ENCODE measurements around the gene HES7. TPM values are rescaled to one million over a fixed set of nuclear protein-coding genes. Genes with fewer than 3 reads are reported as not detected.
"Not testable (repeated sequence)": the region's sequence is repeated elsewhere in the genome, so short reads cannot be mapped to it uniquely, and the experiment has no call there.

The HES7 gene
- total and polyA plus RNA-seq, 9 of the 15 experiments (the other 6 are each of a cell fraction or from before 2014, with no cell fraction given): 0.03 to 1.7 (median 0.14) TPM; not detected in 1

DNA sequence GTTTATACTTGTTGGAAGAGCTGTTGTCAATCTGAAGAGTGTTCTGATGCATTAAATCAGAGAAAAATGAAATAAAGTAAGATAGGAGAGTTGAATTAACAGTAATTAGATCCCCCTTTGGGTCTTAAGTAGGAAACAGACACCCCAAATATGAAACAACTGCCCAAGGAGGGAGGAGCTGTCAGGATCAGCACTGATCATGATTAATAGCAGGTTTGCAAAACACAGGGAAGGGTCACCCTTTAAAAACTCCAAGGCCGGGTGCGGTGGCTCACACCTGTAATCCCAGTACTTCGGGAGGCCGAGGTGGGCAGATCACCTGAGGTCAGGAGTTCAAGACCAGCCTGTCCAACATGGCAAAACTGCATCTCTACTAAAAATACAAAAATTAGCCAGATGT, 16.9 kb downstream of the HES7 start:
- H3K4me2 ChIP-seq (ENCODE audit: insufficient read depth, low read length); H3K27ac ChIP-seq (ENCODE audit: extremely low read depth, low read depth, low read length); DNase-seq (ENCODE audit: extremely low read depth in 1 of 4, low spot score in 3 of 4); H3K27me3 ChIP-seq (ENCODE audit: control insufficient read depth in 2 of 2, insufficient read depth in 2 of 2, low read length in 2 of 2); H3K9me1 ChIP-seq (ENCODE audit: control insufficient read depth, insufficient read depth, low read length); in situ Hi-C loops (cut with MboI); H4K20me1 ChIP-seq (replicated peaks; ENCODE audit: control insufficient read depth, insufficient read depth, low read length); BruUV-seq (replicated peaks); H2AFZ ChIP-seq (ENCODE audit: low read depth, low read length); intact Hi-C loops (cut with micrococcal nuclease); H3K9me3 ChIP-seq (replicated peaks; ENCODE audit: control insufficient read depth, insufficient read depth, low read depth, low read length); H3K4me3 ChIP-seq; H3K9ac ChIP-seq (ENCODE audit: insufficient read depth in 1 of 2, low read depth in 2 of 2, low read length in 2 of 2); ATAC-seq; POLR2A ChIA-PET; FAIRE-seq; H3K36me3 ChIP-seq (ENCODE audit: control insufficient read depth, insufficient read depth, low read length); H3K79me2 ChIP-seq (ENCODE audit: control insufficient read depth, insufficient read depth, low read length): not testable (repeated sequence)
- CTCF ChIA-PET (ENCODE audit: low intra/inter-chr PET ratio): interaction anchor here (0.6 kb wide), 1 partner anchor 48 kb away, joined by 3 read pairs; no protein-coding TSS in a partner anchor
- 64% methylated on average over 4 of the region's 4 CpGs for WGBS (ENCODE audit: insufficient coverage, low coverage, missing lambda C conversion rate)
- H3K4me1 ChIP-seq (replicated peaks in 1 of 2; ENCODE audit: control insufficient read depth in 2 of 2, insufficient read depth in 2 of 2, low read length in 2 of 2): peaks cover 10 to 19% of the 10 kb centered on the region in 2 experiments; a peak in 4 of 5 replicates
- TF ChIP-seq PBX2 (CRISPR knock-in tag; IDR thresholded peaks at IDR 0.05; ENCODE audit: low read depth): 0 out of 2 replicates have a peak, but pooled peaks have one; percentile 11
- peak; percentile 39; the same call in 1 of the 2 replicates for TF ChIP-seq PBX2 (tag; conservative IDR thresholded peaks at IDR 0.05; ENCODE audit: low read depth)
- TF ChIP-seq, protein P1, sequence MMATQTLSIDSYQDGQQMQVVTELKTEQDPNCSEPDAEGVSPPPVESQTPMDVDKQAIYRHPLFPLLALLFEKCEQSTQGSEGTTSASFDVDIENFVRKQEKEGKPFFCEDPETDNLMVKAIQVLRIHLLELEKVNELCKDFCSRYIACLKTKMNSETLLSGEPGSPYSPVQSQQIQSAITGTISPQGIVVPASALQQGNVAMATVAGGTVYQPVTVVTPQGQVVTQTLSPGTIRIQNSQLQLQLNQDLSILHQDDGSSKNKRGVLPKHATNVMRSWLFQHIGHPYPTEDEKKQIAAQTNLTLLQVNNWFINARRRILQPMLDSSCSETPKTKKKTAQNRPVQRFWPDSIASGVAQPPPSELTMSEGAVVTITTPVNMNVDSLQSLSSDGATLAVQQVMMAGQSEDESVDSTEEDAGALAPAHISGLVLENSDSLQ (IDR thresholded peaks at IDR 0.05): peak; percentile 75
- peak; percentile 85 for TF ChIP-seq MEIS2 (IDR thresholded peaks at IDR 0.05; ENCODE audit: partially characterized antibody)

Data from K562 (cell line).